ENCODE measurements around the gene SEC22A.

Gene SEC22A

DNA sequence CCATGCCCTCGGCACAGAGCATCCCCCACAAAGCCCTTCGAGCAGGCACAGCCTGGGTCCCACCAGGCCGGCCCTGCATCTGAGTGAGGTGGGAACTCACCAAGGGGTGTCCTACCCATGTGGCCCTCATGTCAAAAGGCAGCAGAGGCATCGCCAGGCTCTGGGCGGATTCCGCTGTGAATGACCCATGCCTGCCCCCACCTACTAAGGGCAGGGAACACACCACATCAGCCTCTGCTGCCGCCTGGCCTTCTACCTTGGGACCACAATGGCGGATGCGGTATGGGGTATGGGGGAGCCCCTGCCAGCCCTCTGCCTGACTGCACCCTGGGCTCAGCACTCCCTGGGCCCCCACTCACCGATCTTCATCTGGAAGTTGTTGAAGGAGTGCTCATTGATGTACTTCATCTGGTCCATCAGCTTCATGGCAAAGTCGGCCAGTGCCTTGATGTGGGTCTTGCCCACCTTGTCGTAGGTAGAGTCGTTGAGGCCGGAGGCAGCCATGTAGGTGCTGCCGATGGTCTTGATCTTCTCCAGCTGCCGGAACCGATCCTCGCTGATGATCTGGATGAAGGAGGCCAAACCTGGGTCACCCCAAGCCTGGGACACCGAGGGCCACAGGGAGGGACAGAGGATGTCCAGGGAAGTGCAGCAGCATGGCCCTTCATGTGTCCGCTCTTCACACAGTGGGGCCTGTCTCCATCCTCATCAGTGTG, 87.8 kb downstream of the SEC22A start:
- no peak for DNase-seq

DNA sequence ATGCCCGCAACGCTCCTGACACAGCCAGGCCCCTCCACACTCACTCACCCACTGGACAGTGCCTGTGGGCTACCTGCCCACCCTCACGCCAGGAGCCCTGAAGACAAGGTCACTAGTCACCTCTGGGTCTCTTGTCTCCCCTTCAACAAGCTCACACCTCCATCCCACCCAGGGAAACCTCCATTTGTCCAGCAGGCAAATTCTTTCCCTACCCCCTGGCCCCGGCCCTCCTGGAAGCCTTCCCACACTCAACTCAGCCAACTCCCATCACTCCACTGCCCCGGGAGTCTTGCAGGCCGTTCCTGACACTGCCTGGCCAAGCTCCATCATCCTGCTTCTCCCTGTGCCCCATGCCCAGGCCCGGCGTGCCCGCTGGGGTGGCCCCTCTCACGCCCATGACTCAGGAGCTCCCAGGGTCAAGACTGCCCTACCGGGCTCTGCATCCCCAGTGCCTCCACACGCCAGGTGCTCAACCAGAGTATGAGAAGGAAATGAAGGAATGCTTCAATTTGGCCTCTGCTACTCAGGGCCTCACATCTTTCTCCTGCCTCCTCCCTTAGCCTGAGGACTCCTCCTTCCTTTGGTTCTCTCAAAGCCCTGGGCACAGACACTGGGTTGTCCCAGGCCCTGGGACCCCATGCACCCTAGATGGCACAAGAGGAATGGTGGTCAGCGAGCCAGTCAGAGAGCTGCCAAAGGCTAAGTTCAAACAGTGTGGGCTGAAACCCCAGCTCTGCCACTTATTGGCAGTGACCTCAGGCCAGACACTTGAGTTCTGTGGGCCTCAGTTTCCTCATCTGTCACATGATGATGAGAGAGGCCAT, 88.6 kb downstream of the SEC22A start:
- DNase-seq, result no peak

DNA sequence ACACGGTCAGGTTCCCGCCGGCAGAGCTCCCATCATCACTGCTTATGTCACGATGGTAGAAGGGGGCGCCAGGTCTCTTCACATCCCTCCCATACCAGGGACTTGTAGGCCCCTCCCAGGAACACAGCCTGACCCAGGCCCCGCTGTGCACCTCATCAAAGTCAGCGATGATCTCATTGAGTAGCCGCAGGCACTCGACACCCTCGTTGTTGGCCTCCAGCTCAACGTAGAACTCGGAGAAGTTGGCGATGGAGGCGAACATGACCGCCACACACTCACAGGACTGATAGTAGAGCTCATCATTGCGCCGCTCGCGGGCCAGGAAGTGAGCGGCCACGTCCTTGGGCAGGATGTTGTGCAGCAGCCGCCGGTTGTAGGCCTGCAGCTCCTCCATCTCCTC, 89.2 kb downstream of the SEC22A start:
- no peak for DNase-seq

DNA sequence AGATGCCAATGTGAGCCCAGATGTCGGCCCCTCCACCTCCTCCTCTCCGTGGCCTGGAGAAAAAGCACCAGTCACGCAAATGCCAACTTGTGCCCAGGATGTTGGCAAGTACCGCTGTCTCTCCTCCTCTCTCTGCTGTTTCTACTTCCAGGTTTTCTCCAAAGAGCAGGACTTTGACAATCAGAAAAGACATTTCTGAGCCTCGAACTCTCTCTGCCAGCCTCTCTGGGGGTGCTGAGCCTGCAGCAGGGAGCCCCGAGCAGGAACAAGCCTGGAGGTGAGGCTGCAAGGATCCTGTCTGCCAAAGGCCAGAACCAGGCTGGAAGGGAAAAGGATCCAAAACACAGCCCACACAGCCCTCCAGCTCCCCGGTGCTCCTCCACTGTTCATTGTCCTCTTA, 89.7 kb downstream of the SEC22A start:
- DNase-seq, result no peak

DNA sequence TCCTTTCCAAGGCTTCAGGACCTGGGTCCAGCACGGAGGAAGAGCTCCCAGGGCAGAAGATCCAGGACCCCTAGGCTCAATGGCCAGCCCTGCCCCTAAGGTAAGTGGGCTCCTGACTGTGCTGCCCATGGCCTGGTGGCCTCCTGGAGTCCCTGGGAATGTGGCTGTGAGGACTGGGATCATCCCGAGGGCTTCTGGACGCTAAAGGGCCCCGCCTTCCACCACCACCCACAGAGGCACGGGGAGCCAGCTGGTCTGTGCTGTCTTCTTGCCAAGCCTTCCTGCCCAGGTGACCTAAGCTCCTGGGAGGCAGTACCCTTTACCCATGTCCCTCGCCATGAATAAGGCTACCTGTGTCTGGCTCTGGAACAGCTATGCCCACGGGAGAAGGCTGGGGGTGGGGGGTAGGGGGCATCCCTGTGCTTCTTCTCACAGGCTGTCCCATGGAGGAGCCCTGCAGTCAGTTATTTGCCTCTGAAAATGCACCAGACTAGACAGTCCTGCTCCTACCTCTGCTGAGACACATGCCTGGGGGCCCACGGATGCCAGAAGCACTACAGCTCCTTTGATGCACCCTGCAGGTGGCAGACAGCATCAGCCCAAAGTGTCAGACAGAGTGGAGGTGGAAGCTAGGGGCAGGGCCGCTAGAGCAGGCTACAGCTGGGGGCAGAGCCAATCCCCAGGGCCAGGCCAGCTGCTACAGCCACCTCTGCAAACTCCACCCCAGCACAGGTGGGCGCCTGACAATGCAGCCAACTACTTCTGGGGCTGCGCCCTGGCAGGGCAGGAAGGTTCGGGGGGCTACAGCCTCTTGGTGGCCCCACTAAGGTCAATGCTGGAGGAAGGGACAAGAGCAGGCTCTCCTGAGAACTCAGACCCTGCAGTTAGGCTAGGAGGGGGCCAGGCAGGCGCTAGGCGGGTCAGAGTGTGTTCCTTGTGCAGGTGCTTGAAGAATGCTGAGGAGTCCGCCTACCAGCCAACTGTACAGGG, 90.9 kb downstream of the SEC22A start:
- no peak for DNase-seq

DNA sequence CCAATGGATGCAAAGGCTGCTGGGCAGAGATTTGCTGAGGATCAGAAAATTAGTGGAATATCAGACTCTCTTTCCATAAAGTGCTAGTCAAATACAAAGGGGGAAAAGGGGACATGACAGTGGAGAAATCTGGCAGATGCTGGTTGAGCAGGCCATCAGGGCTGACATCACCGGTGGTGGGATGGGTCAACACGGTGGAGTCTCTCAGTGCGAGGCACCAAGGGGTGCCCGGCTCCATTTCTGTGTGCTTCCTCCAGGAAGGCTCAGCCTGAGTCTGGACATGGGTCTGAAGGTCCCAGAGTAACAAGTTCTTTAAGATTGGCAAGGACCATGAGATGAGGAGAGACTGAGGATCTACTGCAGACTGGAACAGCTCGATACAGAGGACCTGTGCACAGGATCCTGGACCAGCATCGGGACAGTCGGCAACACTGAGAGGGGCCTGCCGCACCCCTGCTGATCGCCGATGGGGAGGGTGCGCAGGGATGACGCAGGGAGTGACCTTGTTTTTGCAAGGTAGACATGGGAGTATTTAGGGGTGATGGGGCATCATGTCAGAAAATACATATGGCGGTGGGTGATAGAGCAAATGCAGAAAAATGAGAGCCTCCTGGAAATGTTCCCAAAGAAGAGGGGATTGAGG, 92.7 kb downstream of the SEC22A start:
- DNase-seq, result no peak

DNA sequence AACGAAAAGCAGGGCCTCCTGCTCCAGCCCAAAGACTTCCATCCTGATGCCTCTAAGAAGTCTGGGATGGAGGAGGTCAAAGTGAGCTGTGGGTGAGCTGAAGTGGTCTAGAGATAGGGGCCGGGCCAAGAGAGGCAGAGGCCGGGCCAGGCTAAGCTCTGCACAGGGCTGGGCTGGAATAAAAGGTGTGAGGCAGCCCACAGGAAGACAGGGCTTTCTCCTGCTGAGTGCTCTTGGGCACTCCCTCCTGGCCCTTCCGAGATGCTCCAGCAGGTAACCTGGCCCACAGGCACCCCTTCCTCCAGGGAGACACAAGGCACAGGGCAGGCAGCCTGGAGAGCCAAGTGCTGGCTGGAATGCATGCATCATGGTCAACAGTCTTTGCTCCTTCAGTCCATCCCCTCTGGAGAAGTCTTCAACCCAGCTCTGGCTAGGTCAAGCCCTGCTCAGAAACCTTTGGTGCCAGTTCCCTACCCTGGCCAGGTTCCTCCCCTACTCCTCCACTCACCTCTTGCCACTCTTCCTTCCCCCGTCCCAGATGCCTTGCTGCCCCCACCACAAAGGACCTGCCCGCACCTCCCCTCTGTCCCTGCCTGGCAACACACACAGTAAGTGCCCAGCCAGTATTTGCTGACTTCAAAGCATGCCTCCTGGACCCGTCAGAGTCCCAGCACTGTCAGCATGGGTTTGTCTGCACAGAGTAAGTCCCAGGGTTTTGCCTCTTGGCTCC, 93.6 kb downstream of the SEC22A start:
- no peak for DNase-seq

DNA sequence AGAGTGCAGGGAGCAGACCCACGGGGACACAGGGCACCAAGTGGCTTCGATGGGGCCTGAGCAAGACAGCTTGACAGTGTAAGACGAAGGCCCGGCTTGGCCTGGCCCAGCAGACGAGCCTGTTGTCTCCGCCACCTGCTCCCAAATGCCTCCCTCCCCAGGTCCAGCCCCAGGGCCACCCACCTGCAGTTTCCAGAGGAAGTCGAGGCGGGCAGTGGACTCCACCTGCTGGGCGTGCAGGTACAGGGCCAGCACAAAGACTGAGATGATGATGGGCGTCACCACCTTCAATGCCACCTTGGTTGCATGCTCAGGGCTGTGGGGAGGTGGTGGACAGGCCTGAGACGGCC, 94.1 kb downstream of the SEC22A start:
- no peak for DNase-seq

DNA sequence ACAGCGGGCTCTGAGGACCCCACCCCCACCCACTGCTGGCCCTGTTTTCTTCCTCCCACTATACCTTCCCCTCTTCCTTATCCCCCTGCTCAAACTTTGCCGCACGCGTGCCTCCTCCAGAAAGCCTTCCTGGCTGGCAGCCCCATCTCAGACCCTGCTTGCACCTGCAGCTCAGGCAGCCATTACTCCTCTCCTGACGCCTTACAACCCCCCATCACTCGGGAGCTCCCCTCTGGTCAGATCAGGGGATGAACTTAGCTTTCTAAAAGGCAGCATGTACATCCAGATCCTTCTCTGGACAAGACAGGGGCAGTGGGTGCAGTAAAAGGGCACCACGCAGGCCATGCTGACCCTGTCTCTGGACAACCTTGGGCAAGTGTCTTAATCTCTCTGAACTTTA, 94.5 kb downstream of the SEC22A start:
- DNase-seq, result no peak

DNA sequence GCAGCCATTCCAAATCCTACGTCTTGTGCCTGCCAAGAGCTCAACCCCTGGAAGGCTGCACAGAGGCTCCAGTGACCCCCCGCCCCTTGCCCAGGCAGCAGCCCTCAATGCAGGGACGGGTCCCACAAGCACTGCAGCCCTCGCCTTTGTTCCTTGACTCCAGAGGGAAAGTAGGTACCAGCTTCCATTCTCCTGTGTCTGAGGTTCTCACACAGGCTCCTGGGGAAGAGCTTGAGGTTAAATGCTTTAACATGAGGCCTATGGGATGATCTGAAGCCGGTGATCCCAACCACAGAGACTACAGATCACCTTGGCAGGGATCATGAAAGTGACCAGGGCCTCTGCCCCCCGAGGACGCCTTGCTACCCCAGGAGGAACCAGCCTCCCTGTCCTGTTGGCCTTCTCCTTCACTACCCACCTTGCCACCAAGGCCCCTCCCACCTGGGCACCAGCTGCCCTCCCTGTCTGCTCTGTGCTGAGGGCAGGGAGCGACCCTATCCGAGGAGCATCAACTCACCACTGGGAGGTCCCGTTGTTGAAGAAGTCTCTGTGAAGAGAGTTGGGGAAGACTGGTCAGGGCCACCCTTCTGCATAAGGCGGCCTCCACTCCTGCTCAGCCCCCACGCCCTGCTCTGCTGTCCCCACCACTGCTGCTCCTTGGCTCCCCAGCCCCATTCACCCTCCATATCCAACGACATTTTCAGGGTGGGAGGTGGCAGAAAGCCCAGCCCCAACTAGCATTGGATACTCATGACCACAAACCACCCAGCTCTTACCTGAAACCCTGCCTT, 95.3 kb downstream of the SEC22A start:
- DNase-seq, result no peak

DNA sequence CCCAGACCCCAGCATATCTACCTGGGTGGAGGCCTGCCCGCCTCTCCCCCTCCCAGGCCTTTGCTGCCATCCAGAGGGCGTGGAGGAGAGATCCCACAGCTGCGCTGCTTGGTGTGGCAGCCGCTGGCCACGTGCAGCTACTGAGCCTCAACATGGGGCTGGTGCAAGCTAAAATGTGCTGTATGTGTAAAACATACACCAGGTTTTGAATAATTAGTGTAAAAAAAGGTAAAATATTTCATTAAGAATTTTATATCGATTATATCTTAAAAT, 95.8 kb downstream of the SEC22A start:
- no peak for DNase-seq

DNA sequence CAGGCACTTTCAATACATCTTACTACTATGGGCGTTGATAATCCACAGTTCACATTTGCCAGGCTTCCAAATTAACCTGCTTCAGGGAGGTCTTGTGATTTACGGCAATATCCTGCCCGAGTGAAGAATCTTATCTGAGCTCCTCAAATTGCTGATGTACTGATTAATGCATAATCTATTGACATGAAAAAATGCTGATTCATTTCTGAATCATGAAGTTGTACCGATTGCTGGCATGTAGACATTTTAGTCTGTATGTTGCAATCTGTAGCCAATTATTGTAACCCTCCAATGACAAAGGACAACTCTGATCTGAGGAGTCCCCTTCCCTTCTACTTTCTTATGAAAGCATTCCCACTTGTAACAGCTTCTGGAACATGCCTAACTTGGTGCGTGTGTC, 97.2 kb downstream of the SEC22A start:
- DNase-seq, result no peak

DNA sequence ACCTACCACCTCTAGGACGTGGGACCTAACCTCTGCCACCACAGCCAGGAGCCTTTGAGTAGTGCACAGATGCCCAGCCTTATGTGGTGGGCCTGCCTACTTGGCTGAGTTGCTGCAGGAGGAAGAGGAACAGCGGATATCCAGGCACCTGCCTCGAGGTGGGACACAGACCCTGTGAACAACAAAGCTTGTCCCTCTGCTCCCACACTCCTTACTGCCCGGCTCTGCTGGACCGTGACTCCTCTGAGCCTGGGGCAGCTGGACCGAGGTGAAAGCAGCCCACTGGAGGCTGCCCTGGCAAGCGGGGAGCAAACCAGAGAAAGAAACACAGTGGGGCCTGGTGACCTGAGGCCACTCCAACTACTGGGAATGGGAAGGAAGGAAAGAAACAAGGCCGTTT, 97.8 kb downstream of the SEC22A start:
- DNase-seq, result no peak

DNA sequence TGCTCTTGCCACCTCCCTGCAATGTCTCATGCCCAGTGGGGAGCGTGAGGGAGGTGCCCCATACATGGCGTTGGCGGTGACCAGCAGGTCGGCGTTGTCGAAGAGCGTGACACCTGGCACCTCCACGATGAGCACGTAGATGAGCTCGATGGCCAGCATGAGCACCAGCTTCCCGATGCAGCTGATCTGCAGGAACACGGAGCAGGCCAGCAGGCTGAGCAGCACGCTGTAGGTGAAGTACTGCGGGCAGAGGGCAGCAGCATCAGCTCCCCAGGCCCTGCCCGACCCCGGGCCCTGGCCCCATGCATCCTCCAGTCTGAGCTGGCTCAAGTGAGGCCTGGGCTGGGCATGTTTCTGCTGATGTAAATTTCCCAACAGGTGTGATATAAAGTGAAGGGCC, 98.3 kb downstream of the SEC22A start:
- no peak for DNase-seq

DNA sequence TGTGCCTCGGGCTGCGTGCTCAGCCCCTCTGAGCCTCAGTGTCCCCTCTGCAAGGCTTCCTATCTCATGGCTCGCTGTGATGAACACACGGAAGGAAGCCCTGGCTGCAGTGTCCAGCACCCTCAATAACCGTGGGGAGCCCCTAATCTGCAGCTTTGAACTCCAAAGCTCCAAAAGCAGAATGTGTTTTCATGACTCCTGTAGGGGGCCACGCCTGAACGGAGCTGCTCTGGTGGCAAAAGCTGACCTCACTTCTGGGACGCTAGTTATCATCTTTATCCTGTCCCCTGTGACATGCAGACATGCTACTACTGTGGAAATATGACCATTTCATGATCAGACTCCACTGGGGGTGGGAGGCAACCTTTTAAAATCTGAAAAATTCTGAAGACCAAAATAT, 98.8 kb downstream of the SEC22A start:
- no peak for DNase-seq

DNA sequence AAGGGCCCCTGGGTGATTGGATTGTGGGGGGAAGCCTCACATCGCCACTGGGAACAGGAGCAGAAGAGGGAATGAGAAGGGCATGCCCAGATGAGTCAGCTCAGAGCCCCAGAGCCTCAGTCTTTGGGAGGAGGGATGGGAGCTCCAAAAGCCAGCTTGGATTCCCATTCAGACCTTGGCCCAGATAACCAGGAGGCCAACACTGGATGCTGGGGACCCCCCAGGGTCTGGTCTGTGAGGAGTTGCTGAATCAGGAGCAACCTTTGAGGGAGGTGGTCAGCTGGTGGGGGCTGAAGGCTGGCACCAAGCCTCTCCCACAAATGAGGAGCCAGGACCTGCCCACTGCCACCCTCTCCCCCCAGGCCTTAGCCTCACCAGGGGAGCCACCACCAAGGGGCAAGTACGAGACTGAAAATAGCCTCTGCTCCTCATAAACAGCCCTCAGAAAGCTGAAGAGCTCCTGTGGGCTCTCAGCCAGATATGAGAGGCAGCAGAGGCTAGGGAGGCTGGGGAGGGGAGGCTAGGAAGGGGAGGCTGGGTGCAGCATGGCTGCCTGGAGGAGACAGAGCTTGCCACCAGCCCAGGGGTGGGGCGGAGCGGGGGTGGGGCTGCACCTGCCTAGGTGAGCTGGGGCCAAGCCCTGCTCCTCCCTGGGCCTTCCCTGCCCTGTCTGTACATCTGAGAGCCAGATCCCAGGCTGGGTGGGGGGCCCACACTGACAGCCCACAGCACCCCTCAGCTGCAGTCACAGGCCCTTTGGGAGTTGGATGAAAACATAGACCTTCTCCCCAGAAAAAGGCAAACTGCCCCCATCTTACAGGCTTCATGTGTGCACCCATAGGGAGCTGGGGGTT, 99.8 kb downstream of the SEC22A start:
- DNase-seq, result no peak

DNA sequence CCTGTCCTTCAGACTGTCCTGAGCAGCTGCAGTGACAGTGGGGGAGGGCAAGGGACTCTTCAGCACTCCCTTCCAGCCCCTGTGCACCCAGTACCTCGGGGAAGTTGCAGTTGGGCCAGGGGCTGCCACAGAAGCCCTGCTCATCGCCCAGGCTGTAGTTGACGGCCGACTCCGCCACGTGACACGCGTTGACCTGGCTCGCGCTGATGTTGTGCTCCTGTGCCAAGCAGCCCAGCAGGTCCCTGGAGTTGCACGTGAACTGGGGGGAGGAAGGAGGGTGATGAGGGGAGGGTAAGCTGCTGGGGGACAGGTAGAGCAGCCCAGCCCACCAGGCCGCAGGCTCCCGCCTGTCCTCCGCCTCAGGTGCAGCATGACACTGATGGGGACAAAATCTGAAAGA, 101.2 kb downstream of the SEC22A start:
- no peak for DNase-seq

DNA sequence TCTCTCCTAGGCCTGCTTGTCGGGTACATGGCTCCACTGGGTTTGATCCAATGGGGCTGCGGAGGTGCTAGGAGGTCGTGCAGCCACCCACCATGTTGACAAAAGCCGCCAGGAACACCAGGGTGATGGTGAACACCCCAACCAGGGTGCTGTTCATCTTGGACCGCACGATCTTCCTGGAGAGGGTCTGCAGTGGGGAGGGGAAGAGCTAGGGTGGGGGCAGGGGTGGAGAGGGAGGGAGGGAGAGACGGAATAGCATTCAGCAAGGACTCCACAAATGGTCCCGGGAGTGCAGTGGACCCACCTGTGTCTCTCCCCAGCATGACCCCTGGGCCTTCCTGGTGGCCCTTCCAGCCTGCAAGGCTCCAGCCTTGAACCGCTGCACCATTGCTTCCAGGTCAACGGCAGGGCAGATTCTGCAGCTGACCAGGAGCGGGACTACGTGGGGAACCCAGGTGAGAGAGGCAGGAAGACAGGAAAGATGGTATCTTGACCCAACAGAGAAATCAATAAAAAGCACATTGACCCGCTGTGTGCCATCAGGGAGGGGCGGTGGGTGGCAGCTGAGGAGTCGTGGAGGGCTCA, 102.3 kb downstream of the SEC22A start:
- no peak for DNase-seq

DNA sequence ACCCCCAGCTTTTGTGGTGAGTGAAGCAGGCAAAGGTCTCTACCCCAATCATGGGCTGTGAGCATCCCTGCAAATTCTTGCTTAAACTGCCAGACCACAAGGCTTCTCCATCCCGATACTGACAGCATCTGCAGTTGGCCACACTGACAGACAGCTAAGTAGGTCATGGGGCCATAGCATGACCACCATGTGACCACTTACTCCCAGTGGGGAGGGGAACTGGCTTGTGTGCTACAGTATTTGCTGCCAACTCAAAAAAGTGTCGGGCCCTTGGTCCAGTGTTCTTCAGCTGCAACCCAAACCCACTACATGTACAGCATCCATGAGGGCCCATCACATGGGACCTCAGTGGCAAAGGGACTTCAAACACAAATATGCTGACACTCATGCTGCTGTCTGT, 103.4 kb downstream of the SEC22A start:
- no peak for DNase-seq

DNA sequence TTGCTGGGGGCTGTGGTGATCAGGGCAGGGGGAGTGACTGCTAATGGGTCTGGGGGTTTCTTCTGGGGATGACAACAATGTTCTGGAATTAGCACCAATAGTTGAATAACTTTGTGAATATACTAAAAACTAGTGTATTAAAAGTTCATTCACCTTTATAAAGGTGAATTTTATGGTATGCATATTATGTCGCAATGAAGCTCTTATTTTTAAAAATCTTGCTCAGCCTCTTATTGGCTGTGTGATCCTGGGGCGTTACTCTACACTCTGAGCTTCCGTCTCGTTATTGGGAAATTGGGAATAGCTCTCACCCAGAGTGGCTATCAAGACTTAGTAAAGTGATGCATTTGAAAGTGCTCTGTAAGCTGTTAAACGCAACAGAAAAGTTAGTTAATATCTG, 105.3 kb downstream of the SEC22A start:
- DNase-seq, result no peak

Data from activated CD4-positive, alpha-beta T cell treated with anti-CD3 and anti-CD28 coated beads for 4 hours (primary cell).